ENCODE data around the gene ANKIB1. TPM values are rescaled to one million over a fixed set of nuclear protein-coding genes. Genes with fewer than 3 reads are reported as not detected.

The ANKIB1 gene
- polyA plus RNA-seq, 2 of the 4 experiments (the other 2 are of a cell fraction), result 20.7 to 59.5 TPM

GRCh38 chr7:92292981-92293380, 47.2 kb downstream of the ANKIB1 start:
- POLR2A ChIA-PET, result no interaction called here
- CTCF ChIA-PET, result no interaction called here

GRCh38 chr7:92293896-92294590, 48.3 kb downstream of the ANKIB1 start:
- WGBS (ENCODE audit: missing lambda C conversion rate), result 83% methylated on average over 2 of the region's 2 CpGs
- TF ChIP-seq REST (IDR thresholded peaks at IDR 0.05) (no peak), FOSL2 (IDR thresholded peaks at IDR 0.05) (no peak), FOSL2 (CRISPR knock-in tag; IDR thresholded peaks at IDR 0.05) (no peak), MAZ (IDR thresholded peaks at IDR 0.05; ENCODE audit: borderline replicate concordance, low read depth, low read length) (no peak), BHLHE40 (IDR thresholded peaks at IDR 0.05; ENCODE audit: low read depth, low read length) (no peak), ZC3H11A (IDR thresholded peaks at IDR 0.05) (no peak), EHMT2 (IDR thresholded peaks at IDR 0.05; ENCODE audit: low read depth) (no peak), RFX5 (IDR thresholded peaks at IDR 0.05) (no peak), JUNB (IDR thresholded peaks at IDR 0.05) (no peak), E2F6 (IDR thresholded peaks at IDR 0.05; ENCODE audit: borderline replicate concordance, low read depth) (no peak), ATOH8 (CRISPR knock-in tag; IDR thresholded peaks at IDR 0.05; ENCODE audit: low read depth) (no peak), HES2 (IDR thresholded peaks at IDR 0.05) (no peak), HDAC2 (IDR thresholded peaks at IDR 0.05) (no peak)
- TF ChIP-seq, protein P1, sequence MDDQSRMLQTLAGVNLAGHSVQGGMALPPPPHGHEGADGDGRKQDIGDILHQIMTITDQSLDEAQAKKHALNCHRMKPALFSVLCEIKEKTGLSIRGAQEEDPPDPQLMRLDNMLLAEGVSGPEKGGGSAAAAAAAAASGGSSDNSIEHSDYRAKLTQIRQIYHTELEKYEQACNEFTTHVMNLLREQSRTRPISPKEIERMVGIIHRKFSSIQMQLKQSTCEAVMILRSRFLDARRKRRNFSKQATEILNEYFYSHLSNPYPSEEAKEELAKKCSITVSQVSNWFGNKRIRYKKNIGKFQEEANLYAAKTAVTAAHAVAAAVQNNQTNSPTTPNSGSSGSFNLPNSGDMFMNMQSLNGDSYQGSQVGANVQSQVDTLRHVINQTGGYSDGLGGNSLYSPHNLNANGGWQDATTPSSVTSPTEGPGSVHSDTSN (IDR thresholded peaks at IDR 0.05), result no peak
- CTCF ChIA-PET, result no interaction called here
- H3K4me2 ChIP-seq, result no peak overlapping the region
- H3K4me3 ChIP-seq, result no peak overlapping the region
- H3K9me3 ChIP-seq, result no peaks in the 10 kb centered on the region
- POLR2A ChIA-PET, result no interaction called here
- H3K27ac ChIP-seq, result no peak overlapping the region
- ATAC-seq (no peak), DNase-seq (ENCODE audit: low read depth in 1 of 2, low spot score in 1 of 2) (no peak), FAIRE-seq (no peak)
- 0 out of 3 replicates have a peak, but pooled peaks cover 3% of the 10 kb centered on the region for H3K4me1 ChIP-seq

More at GRCh38 chr7:92292981-92293380, 47.2 kb downstream of the ANKIB1 start:
- 83% methylated on average over 3 of the region's 3 CpGs for WGBS (ENCODE audit: missing lambda C conversion rate)
- Histone ChIP-seq H3K9me3 (no peaks in the 10 kb centered on the region), H3K27ac (no peak overlapping the region), H3K4me1 (0 out of 3 replicates have a peak, but pooled peaks cover 3% of the 10 kb centered on the region), H3K4me2 (no peak overlapping the region), H3K4me3 (no peak overlapping the region)
- ATAC-seq (no peak), FAIRE-seq (no peak), DNase-seq (ENCODE audit: low read depth in 1 of 2, low spot score in 1 of 2) (no peak)
- TF ChIP-seq NPAS2 (CRISPR knock-in tag; IDR thresholded peaks at IDR 0.05; ENCODE audit: borderline replicate concordance) (no peak), REST (IDR thresholded peaks at IDR 0.05) (no peak)

All from A549 (cell line).